Skeletal muscle cell (primary cell): ENCODE measurements around the gene DNMT1.

Experiments used
- DNase-seq: peaks from one replicate; pipeline ENCODE4 v3.0.0-alpha.2; 2010; ENCODE audit warnings: low read depth
- H3K4me3 ChIP-seq: 2 replicates; pipeline ENCODE4 v1.5.1; 2011; ENCODE audit warnings: low read depth, mild to moderate bottlenecking, control low read depth, low read length, moderate library complexity

Gene DNMT1

DNA sequence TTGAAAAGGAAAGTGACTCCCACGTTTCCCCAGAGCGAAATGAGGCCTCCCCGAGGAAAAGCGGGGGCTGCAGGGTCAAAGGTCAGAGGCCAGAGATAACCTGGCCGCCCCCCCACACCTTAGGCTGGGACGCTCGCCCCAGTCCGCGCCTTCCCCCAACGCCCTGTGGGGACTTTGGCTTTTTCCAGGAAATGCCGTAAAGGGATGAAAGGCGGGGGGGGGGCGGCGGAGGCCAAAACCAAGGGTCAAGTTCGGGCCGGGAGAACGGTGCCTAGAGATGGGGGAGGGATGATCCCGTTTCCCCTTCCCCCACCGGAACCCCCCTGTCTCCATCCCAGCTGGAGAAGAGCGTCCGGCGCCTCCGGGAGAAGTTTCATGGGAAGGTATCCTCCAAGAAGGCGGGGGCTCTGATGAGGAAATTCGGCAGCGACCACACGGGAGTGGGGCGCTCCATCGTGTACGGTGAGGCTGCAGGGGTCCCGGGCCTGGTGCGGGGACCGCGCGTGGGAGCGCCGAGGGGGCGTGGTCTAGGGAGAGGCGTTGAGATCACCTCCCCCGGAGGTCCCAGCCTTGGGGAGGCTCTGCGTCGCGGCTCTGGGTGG, 108.1 kb downstream of the DNMT1 start:
- no peak for DNase-seq
- H3K4me3 ChIP-seq: peak overlapping the region; percentile 82

DNA sequence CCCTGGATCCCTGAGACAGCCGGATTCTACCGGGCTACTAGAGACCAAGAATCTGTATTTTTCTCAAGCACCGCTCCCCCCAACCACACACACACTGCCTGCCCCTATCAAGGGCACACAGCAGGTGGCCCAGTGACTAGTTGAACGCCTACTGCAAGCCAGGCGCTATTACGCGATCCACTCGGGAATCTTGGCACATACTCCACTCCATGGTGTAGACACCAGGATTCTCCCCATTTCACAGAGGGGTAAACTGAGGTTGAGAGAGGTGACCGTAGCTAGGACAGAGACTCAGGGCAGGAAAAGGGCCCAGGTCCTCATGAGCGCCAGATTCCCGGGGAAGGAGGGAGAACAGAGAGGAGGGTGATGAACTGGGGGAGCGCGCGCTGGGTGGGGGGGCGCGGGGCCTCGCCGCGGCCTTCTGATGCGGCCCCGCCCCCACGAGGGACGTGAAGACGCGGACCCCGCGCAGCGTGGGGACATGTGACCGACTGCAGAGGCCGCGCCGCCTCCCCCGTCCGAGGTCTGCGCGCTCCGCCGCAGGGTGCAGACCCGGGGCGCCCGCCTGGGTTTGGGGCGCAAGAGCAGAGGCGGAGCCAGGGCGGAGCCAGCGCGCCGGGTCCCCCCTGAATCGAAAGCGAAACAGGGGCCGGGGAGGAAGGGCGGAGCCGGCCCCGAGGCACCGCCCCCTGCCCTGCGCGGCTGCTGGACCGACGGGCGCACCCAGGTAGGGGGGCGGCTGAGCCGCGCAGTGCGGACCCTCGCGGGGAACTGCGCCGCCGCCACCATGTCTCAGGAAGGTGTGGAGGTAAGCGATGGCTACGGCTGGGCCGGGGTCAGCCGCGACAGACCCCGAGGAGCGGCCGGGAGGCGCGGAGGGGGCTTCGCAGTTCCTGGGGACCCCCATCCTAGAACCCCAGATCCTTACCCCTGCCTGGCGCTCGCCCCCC, 108.8 kb downstream of the DNMT1 start, which contains the start of gene SHFL:
Gene SHFL (plus strand): TSS at position 677 of the 950 bp plus-strand sequence. CDS start 111 bp downstream, at position 788.
- peak within 1 kb of the TSS; percentile 82 for H3K4me3 ChIP-seq
- DNase-seq: no peak

DNA sequence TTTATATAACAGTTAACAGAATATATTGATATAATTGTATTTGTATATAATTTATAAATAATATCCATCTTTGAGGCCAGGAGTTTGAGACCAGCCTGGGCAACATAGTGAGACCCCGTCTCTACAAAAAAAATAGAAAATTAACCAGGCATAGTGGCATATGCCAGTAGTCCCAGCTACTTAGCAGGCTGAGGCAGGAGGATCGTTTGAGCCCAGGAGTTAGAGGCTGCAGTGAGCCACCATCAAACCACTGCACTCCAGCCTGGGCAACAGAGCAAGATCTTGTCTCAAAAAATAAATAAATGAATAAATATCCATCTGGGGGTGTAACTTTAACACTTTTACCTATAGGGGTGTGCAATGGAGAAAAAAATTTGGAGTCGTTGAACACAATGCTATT, 110.0 kb downstream of the DNMT1 start:
- H3K4me3 ChIP-seq: no peak overlapping the region
- DNase-seq: no peak

DNA sequence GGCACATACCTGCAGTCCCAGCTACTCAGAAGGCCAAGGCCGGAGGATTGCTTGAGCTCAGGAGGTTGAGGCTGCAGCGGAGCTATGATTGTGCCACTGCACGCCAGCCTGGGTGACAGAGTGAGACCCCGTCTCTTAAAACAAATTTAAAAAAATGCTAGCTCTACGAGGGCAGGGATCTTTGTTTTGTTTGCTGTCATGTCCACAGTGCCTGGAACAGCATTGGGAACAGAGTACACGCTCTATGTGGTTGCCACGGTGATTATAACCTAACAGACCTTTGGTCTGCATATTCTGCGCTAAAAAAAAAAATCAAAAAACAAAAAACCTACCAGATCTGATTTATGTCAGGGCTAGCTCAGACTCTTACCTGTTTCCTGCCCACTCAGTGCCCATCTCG, 110.8 kb downstream of the DNMT1 start:
- H3K4me3 ChIP-seq: no peak overlapping the region

More for the DNA sequence above, 110.8 kb downstream of the DNMT1 start:
- no peak for DNase-seq
